H1 (cell line): ENCODE results near the gene CAPN7. TPM values are rescaled to one million over a fixed set of nuclear protein-coding genes. Genes with fewer than 3 reads are reported as not detected.

Experiments used
- CTCF ChIA-PET: fragments of 300-600 bp; sonication (Branson Sonifier 250); formaldehyde crosslinking; loops from one replicate; lab custom pipeline; 2021; ENCODE audit not compliant: partially characterized antibody; lab: Charles Lee
- POLR2A ChIA-PET: fragments of 300-600 bp; sonication (Branson Sonifier 250); formaldehyde crosslinking; loops from one replicate; lab custom pipeline; 2021; ENCODE audit warnings: inconsistent platforms; ENCODE audit not compliant: partially characterized antibody; lab: Charles Lee
- DNase-seq, 2 experiments: peaks; one replicate each; pipeline versions ENCODE4 v3.0.0 to v3.0.0-alpha.2; 2010 to 2022; ENCODE audit warnings: low spot score in 2 of 2, low read depth in 1 of 2, mixed read lengths in 1 of 2
- FAIRE-seq: peaks from 2 replicates; lab custom pipeline; 2011; peaks lifted over from hg19 to GRCh38; lab: Jason Lieb, UNC
- H2AFZ ChIP-seq: 2 replicates; pipeline ENCODE4 v1.8.1; 2012; ENCODE audit warnings: low read length, inconsistent platforms
- H2AK5ac ChIP-seq: 2 replicates; pipeline ENCODE4 v1.6.1; 2013; ENCODE audit warnings: low read depth, low read length
- H2BK120ac ChIP-seq: replicated peaks from 2 replicates; pipeline ENCODE3; 2013; ENCODE audit warnings: low read depth, low read length, inconsistent platforms
- H2BK12ac ChIP-seq: 2 replicates; pipeline ENCODE4 v1.6.1; 2013; ENCODE audit warnings: low read depth, low read length
- H2BK15ac ChIP-seq: 2 replicates; pipeline ENCODE4 v1.6.1; 2013; ENCODE audit warnings: low read length
- H2BK20ac ChIP-seq: 2 replicates; pipeline ENCODE4 v1.6.1; 2013; ENCODE audit warnings: low read length
- H2BK5ac ChIP-seq: 2 replicates; pipeline ENCODE4 v1.6.1; 2013; ENCODE audit warnings: low read depth, low read length
- H3K14ac ChIP-seq: 2 replicates; pipeline ENCODE4 v1.6.1; 2013; ENCODE audit warnings: inconsistent platforms; ENCODE audit not compliant: insufficient read length
- H3K18ac ChIP-seq: 2 replicates; pipeline ENCODE4 v1.6.1; 2013; ENCODE audit warnings: low read length; ENCODE audit errors: extremely low read depth
- H3K23ac ChIP-seq: 2 replicates; pipeline ENCODE4 v1.6.1; 2013; ENCODE audit warnings: inconsistent platforms; ENCODE audit not compliant: insufficient read length
- H3K23me2 ChIP-seq: 2 replicates; pipeline ENCODE4 v1.6.1; 2013; ENCODE audit warnings: low read depth, low read length
- H3K27ac ChIP-seq: 2 replicates; pipeline ENCODE4 v1.6.1; 2011; ENCODE audit warnings: low read depth, low read length, inconsistent platforms
- H3K27me3 ChIP-seq, 4 experiments: replicated peaks in 1 of 4; 1 replicate in 1 of 4; 2 replicates in 3 of 4; pipeline versions ENCODE4 v1.6.1 to v1.8.1; 2011 to 2013; ENCODE audit warnings: low read length in 3 of 4, mild to moderate bottlenecking in 3 of 4, inconsistent platforms in 2 of 4, mixed read lengths in 2 of 4, moderate library complexity in 1 of 4; ENCODE audit not compliant: control insufficient read depth in 3 of 4, insufficient read depth in 3 of 4; ENCODE audit errors: extremely low read depth in 1 of 4
- H3K36me3 ChIP-seq, 4 experiments: 2 replicates each; pipeline versions ENCODE4 v1.6.1 to v1.8.1; 2011 to 2013; ENCODE audit warnings: mild to moderate bottlenecking in 4 of 4, low read length in 3 of 4, moderate library complexity in 2 of 4, control low read depth in 1 of 4, inconsistent platforms in 1 of 4; ENCODE audit not compliant: insufficient read depth in 4 of 4, control insufficient read depth in 2 of 4
- H3K4ac ChIP-seq: replicated peaks from 2 replicates; pipeline ENCODE3; 2013; ENCODE audit warnings: low read length, low read depth, mixed read lengths, inconsistent platforms; ENCODE audit not compliant: insufficient read length
- H3K4me1 ChIP-seq, 4 experiments: replicated peaks in 1 of 4; 1 replicate in 1 of 4; 2 replicates in 3 of 4; pipeline versions ENCODE4 v1.6.1 to v1.8.1; 2011 to 2013; ENCODE audit warnings: low read length in 3 of 4, inconsistent platforms in 2 of 4, mixed read lengths in 1 of 4; ENCODE audit not compliant: insufficient read depth in 4 of 4, control insufficient read depth in 3 of 4
- H3K4me2 ChIP-seq, 2 experiments: 2 replicates each; pipeline versions ENCODE4 v1.6.1 to v1.8.1; 2011 to 2013; ENCODE audit warnings: low read depth in 2 of 2, low read length in 2 of 2, control low read depth in 1 of 2, inconsistent platforms in 1 of 2, mild to moderate bottlenecking in 1 of 2; ENCODE audit not compliant: insufficient read depth in 1 of 2
- H3K4me3 ChIP-seq, 4 experiments: fragments of 200-600, 300-600 bp in 1 of 4; sonication (generic), shearing (Covaris generic), sonication (Bioruptor Twin) in 1 of 4; 2 replicates each; pipeline versions ENCODE4 v1.5.1 to v1.8.1; 2011 to 2016; ENCODE audit warnings: low read length in 4 of 4, low read depth in 3 of 4, control low read depth in 2 of 4, inconsistent platforms in 2 of 4, mild to moderate bottlenecking in 2 of 4, mixed read lengths in 1 of 4, moderate library complexity in 1 of 4; ENCODE audit not compliant: insufficient read depth in 2 of 4; ENCODE audit errors: extremely low read depth in 1 of 4
- H3K56ac ChIP-seq: replicated peaks from 2 replicates; pipeline ENCODE3; 2013; ENCODE audit warnings: low read depth, mild to moderate bottlenecking, mixed read lengths, low read length, inconsistent platforms; ENCODE audit not compliant: insufficient read length
- H3K79me1 ChIP-seq: 2 replicates; pipeline ENCODE4 v1.6.1; 2013; ENCODE audit warnings: low read depth, low read length, control low read depth
- H3K79me2 ChIP-seq, 2 experiments: 2 replicates each; pipeline versions ENCODE4 v1.6.1 to v1.8.1; 2012 to 2013; ENCODE audit warnings: low read length in 2 of 2, mild to moderate bottlenecking in 2 of 2, inconsistent platforms in 1 of 2; ENCODE audit not compliant: insufficient read depth in 2 of 2, control insufficient read depth in 1 of 2
- H3K9ac ChIP-seq, 4 experiments: replicated peaks in 1 of 4; 1 replicate in 1 of 4; 2 replicates in 3 of 4; pipeline versions ENCODE4 v1.6.1 to v1.8.1; 2011 to 2013; ENCODE audit warnings: low read depth in 3 of 4, low read length in 3 of 4, control low read depth in 2 of 4, mild to moderate bottlenecking in 2 of 4, moderate library complexity in 2 of 4, inconsistent platforms in 1 of 4; ENCODE audit errors: extremely low read depth in 1 of 4
- H3K9me3 ChIP-seq, 2 experiments: 2 replicates each; pipeline versions ENCODE4 v1.6.1 to v1.8.1; 2012 to 2013; ENCODE audit warnings: mild to moderate bottlenecking in 2 of 2, moderate library complexity in 2 of 2, control low read depth in 1 of 2, inconsistent platforms in 1 of 2, low read depth in 1 of 2, low read length in 1 of 2, mixed read lengths in 1 of 2; ENCODE audit not compliant: insufficient read depth in 2 of 2
- H4K20me1 ChIP-seq, 2 experiments: replicated peaks in 1 of 2; 2 replicates each; pipeline versions ENCODE3 to v1.8.1; 2011 to 2013; ENCODE audit warnings: inconsistent platforms in 2 of 2, low read length in 2 of 2, mild to moderate bottlenecking in 1 of 2; ENCODE audit not compliant: insufficient read depth in 2 of 2, control insufficient read depth in 1 of 2
- H4K5ac ChIP-seq: 2 replicates; pipeline ENCODE4 v1.6.1; 2013; ENCODE audit warnings: low read length, low read depth, mixed read lengths, inconsistent platforms; ENCODE audit not compliant: insufficient read length
- H4K8ac ChIP-seq: 2 replicates; pipeline ENCODE4 v1.8.0; 2013; ENCODE audit warnings: mild to moderate bottlenecking, moderate library complexity, low read length, inconsistent platforms; ENCODE audit not compliant: insufficient read depth; ENCODE audit errors: extremely low read depth
- H4K91ac ChIP-seq: replicated peaks from 2 replicates; pipeline ENCODE3; 2013; ENCODE audit warnings: low read length, mixed read lengths, inconsistent platforms; ENCODE audit not compliant: insufficient read length
- BACH1 ChIP-seq: IDR thresholded peaks from 2 replicates; pipeline ENCODE4 v1.6.1; 2012; ENCODE audit warnings: low read length, improper control_type of control experiment
- CTCF ChIP-seq, 3 experiments: IDR thresholded peaks; 1 replicate in 2 of 3; 2 replicates in 1 of 3; pipeline versions ENCODE4 v1.5.1 to v1.6.1; 2011; ENCODE audit warnings: low read length in 3 of 3, mild to moderate bottlenecking in 3 of 3, inconsistent platforms in 2 of 3, low read depth in 1 of 3, moderate library complexity in 1 of 3; ENCODE audit not compliant: insufficient read depth in 1 of 3; ENCODE audit errors: control extremely low read depth in 1 of 3
- HDAC6 ChIP-seq: IDR thresholded peaks from one replicate; pipeline ENCODE4 v1.7.1; 2012; ENCODE audit warnings: low read depth, mild to moderate bottlenecking, inconsistent platforms, low read length, moderate library complexity
- PHF8 ChIP-seq: fragments of 200-600 bp; sonication (generic); conservative IDR thresholded peaks from 2 replicates; pipeline ENCODE4 v1.7.1; 2012; ENCODE audit warnings: low read depth, mild to moderate bottlenecking, inconsistent platforms, low read length, moderate library complexity
- RNF2 ChIP-seq: fragments of 200-900, 300-1000 bp; sonication (generic); IDR thresholded peaks from 2 replicates; pipeline ENCODE4 v1.7.1; 2016; ENCODE audit warnings: borderline replicate concordance, low read depth, mild to moderate bottlenecking, antibody characterized with exemption, low read length; ENCODE audit not compliant: poor library complexity, severe bottlenecking; ENCODE audit errors: missing control alignments
- USF2 ChIP-seq: IDR thresholded peaks from 2 replicates; pipeline ENCODE4 v1.6.1; 2011; ENCODE audit warnings: low read length, improper control_type of control experiment
- WGBS, 2 experiments: shearing (Covaris generic) in 1 of 2; methylation state at CpG; one replicate each; pipeline versions ENCODE4 v1.1.6 to v1.1.7; 2013 to 2015; ENCODE audit warnings: low lambda C conversion rate in 2 of 2, mixed read lengths in 2 of 2, inconsistent platforms in 1 of 2, low coverage in 1 of 2, missing lambda C conversion rate in 1 of 2; ENCODE audit not compliant: insufficient replicate concordance in 2 of 2, insufficient coverage in 1 of 2, insufficient read length in 1 of 2; ENCODE audit errors: extremely low coverage in 1 of 2, missing lambda C conversion rate in 1 of 2; 5-methylcytosine and 5-hydroxymethylcytosine counted together
- polyA plus RNA-seq, 7 experiments: library from polyadenylated mRNA; depleted of rRNA in 3 of 7; stranded (reverse) in 5 of 7; unstranded in 2 of 7; fragments of >200 nt in 5 of 7; fragments of 200-250 nt in 2 of 7; gene quantifications; 1 replicate in 5 of 7; 2 replicates in 1 of 7; 4 replicates in 1 of 7; pipeline versions ENCODE4 v1.2.1 to v1.2.3, GENCODE V29; 2011 to 2013; ENCODE audit warnings: missing spikeins in 2 of 7, mixed read lengths in 2 of 7
- total RNA-seq: library from RNA; stranded (reverse); fragmentation: NEBNext Ultra II Directional; extraction: Animal tissue kit (Norgen Biotek cat#: 25700); gene quantifications from 2 replicates; pipeline ENCODE4 v1.2.1, GENCODE V29; 2021

The CAPN7 gene
- total and polyA plus RNA-seq, 2 of the 8 experiments (the other 6 are each of a cell fraction or from before 2014, with no cell fraction given): 5.3 to 13.2 TPM

DNA sequence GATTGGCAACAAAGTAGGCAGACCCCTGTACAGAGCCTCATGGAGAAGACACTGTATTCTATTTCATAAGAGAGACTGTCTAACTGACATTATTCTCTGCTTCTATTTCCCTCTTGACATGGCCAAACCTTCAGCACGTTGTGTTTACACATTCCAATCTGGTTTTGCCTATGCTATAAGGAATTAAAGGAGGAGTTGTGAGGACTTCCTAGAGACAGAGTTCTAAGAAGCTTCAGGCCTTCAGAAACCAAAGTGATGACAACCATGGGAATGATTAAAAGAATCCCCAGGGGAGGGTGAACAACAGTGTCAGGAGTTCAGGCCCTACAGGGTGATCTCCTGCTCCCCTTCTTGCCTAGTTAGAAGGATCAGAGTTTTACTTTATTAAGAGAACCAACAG lies 44.9 kb upstream of the CAPN7 start:
- no peak overlapping the region for H3K23ac ChIP-seq
- no peak overlapping the region for H2BK120ac ChIP-seq
- no peaks in the 10 kb centered on the region; the same call in 1 of the 2 replicates for H3K23me2 ChIP-seq
- H3K9me3 ChIP-seq: peaks cover 4 to 7% of the 10 kb centered on the region in 2 experiments; a peak in 2 of 4 replicates
- H2AK5ac ChIP-seq: no peak overlapping the region
- no peak overlapping the region for H3K4ac ChIP-seq
- no peak overlapping the region for H3K27ac ChIP-seq
- DNase-seq (no peak), FAIRE-seq (no peak)
- H2BK20ac ChIP-seq: no peak overlapping the region
- no peak overlapping the region for H3K9ac ChIP-seq
- no peak overlapping the region for H3K4me3 ChIP-seq
- H3K18ac ChIP-seq: no peak overlapping the region
- no peaks in the 10 kb centered on the region for H3K79me2 ChIP-seq
- ChIA-PET CTCF (interaction anchor here (1.1 kb wide), 1 partner anchor 53 kb away, joined by 3 read pairs; no protein-coding TSS in a partner anchor), POLR2A (no interaction called here)
- H2BK15ac ChIP-seq: no peak overlapping the region
- H4K20me1 ChIP-seq: no peaks in the 10 kb centered on the region
- no peaks in the 10 kb centered on the region for H3K36me3 ChIP-seq
- H3K4me2 ChIP-seq: no peak overlapping the region
- H2AFZ ChIP-seq: no peak overlapping the region
- H3K27me3 ChIP-seq: no peaks in the 10 kb centered on the region
- 74% methylated on average over 1 of the region's 1 CpG; no CpG with 5 or more reads in 1 of the 2 experiments for WGBS, 2 experiments
- H3K4me1 ChIP-seq: no peaks in the 10 kb centered on the region
- no peaks in the 10 kb centered on the region for H3K79me1 ChIP-seq
- H4K8ac ChIP-seq: no peak overlapping the region
- no peak overlapping the region for H2BK12ac ChIP-seq
- no peak overlapping the region for H3K14ac ChIP-seq
- TF ChIP-seq BACH1: no peak
- TF ChIP-seq PHF8: no peak
- TF ChIP-seq RNF2: no peak
- TF ChIP-seq CTCF (IDR thresholded peaks at IDR 0.05; ENCODE audit: control extremely low read depth in 1 of 3, insufficient read depth in 1 of 3, low read depth in 1 of 3, low read length in 3 of 3): no peak
- TF ChIP-seq HDAC6: no peak
- TF ChIP-seq USF2: no peak
- no peak overlapping the region for H4K91ac ChIP-seq
- H3K56ac ChIP-seq: no peak overlapping the region
- no peak overlapping the region for H2BK5ac ChIP-seq
- no peak overlapping the region for H4K5ac ChIP-seq
